ENCODE data around the gene EAF1.

Gene EAF1

GRCh38 chr3:15488002-15488401, 60.6 kb downstream of the EAF1 start:
- no peak for DNase-seq

GRCh38 chr3:15490158-15490557, 62.8 kb downstream of the EAF1 start:
- no peak for DNase-seq

- no peak for DNase-seq
These were observed 63.7 kb downstream of the EAF1 start for GRCh38 chr3:15491143-15491542.
